Body of pancreas (tissue), 4 donors: ENCODE results near the gene MEF2D. TPM values are rescaled to one million over a fixed set of nuclear protein-coding genes. Genes with fewer than 3 reads are reported as not detected.

Experiments used
- ATAC-seq: fragments of 150-250 bp; one replicate; pipeline ENCODE4 v1.9.1; 2016
- DNase-seq, 4 donors: peaks; one replicate each; pipeline ENCODE4 v3.0.0-alpha.2; 2019
- H3K27ac ChIP-seq, 4 donors: fragments of 200-600 bp; sonication (generic); 1 replicate in 3 of 4; 2 replicates in 1 of 4; pipeline versions ENCODE4 v1.5.1 to v1.6.1; 2016 to 2019; ENCODE audit warnings: mild to moderate bottlenecking in 1 of 4, mixed read lengths in 1 of 4, moderate library complexity in 1 of 4
- H3K27me3 ChIP-seq, 2 donors: fragments of 200-600 bp; sonication (generic); one replicate each; pipeline ENCODE4 v1.6.0; 2016; ENCODE audit warnings: mild to moderate bottlenecking in 1 of 2
- H3K36me3 ChIP-seq, 2 donors: fragments of 200-600 bp; sonication (generic); replicated peaks in 1 of 2; 2 replicates each; pipeline ENCODE4 v1.5.1; 2016; ENCODE audit warnings: low read depth in 2 of 2; ENCODE audit not compliant: insufficient read depth in 1 of 2
- H3K4me1 ChIP-seq: fragments of 200-600 bp; sonication (generic); one replicate; pipeline ENCODE4 v1.6.0; 2016
- H3K4me3 ChIP-seq, 2 donors: fragments of 200-600 bp; sonication (generic); 1 replicate in 1 of 2; 2 replicates in 1 of 2; pipeline ENCODE4 v1.5.1; 2016 to 2019
- H3K9me3 ChIP-seq, 3 donors: fragments of 200-600 bp; sonication (generic); 1 replicate in 2 of 3; 2 replicates in 1 of 3; pipeline ENCODE4 v1.5.1; 2016
- CTCF ChIP-seq, 7 experiments: fragments of 450-650 bp in 4 of 7; fragments of 200-600 bp in 3 of 7; sonication (generic) in 3 of 7; IDR thresholded peaks; one replicate each; pipeline ENCODE4 v1.5.1; 2016 to 2019; ENCODE audit warnings: antibody characterized with exemption in 7 of 7
- POLR2A ChIP-seq, 3 donors: fragments of 450-650 bp; IDR thresholded peaks; one replicate each; pipeline ENCODE4 v1.6.1; 2016; ENCODE audit warnings: antibody characterized with exemption in 3 of 3, mild to moderate bottlenecking in 2 of 3
- WGBS, 2 donors: methylation state at CpG; one replicate each; pipeline ENCODE4 v1.1.5; 2017; 5-methylcytosine and 5-hydroxymethylcytosine counted together
- intact Hi-C: fragments of 100-400 bp; cut with DNase I; formaldehyde crosslinking; loops from one replicate; pipeline ENCODE4 v1.15.1; 2023
- total RNA-seq, 2 donors: library from RNA; depleted of rRNA; stranded (reverse); fragments of >200 nt; gene quantifications; one replicate each; pipeline ENCODE4 v1.1.0, GENCODE V29; 2016

Gene MEF2D
- total RNA-seq, 2 donors from 2014 or later = 15.6 to 18.1 TPM

- no peak for DNase-seq
- no peaks in the 10 kb centered on the region for H3K36me3 ChIP-seq
- no peak overlapping the region for H3K4me3 ChIP-seq
- WGBS, 2 donors = 90 to 93% methylated on average over 2 of the region's 2 CpGs
- no peaks in the 10 kb centered on the region for H3K27me3 ChIP-seq
- no peak for ATAC-seq
- no peak for TF ChIP-seq CTCF (IDR thresholded peaks at IDR 0.05)
- TF ChIP-seq POLR2A (IDR thresholded peaks at IDR 0.05) = no peak
- no peak overlapping the region for H3K27ac ChIP-seq
- intact Hi-C loops = no loop called here
- no peaks in the 10 kb centered on the region for H3K9me3 ChIP-seq
- H3K4me1 ChIP-seq = peaks cover 52% of the 10 kb centered on the region
Measured at GRCh38 chr1:156506450-156506849, 5.9 kb upstream of the MEF2D start.

DNA sequence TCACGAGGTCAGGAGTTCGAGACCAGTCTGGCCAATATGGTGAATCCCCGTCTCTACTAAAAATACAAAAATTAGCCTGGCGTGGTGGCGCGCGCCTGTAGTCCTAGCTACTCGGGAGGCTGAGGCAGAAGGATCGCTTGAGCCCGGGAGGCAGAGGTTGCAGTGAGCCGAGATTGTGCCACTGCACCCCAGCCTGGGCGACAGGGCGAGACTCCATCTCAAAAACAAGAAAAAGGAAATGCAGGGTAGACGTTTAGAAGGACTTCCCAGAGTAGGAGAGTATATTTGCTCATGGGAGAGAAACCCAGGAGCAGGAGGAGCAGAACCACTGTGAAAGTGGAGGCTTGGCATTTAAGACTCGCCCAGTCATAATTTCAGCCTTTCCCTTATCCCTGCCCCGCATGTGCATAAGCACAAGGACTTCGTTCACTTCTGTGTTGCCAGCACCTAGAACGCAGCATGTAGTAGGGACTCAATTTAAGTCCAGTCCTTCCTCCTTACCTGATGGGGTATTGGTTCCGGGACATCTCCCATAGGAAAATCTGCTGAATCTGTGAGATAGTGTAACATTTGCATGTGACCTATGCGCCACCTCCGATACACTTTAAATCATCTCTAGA lies 5.2 kb upstream of the MEF2D start:
- no peaks in the 10 kb centered on the region for H3K27me3 ChIP-seq
- H3K4me3 ChIP-seq = no peak overlapping the region
- intact Hi-C loops = no loop called here
- H3K36me3 ChIP-seq = no peaks in the 10 kb centered on the region
- ATAC-seq (no peak), DNase-seq (no peak)
- no peaks in the 10 kb centered on the region for H3K9me3 ChIP-seq
- 76% methylated on average over 21 of the region's 21 CpGs for WGBS, 2 donors
- H3K4me1 ChIP-seq = peaks cover 54% of the 10 kb centered on the region
- peak overlapping the region; percentile 99 to 100 (median 100) for H3K27ac ChIP-seq
- TF ChIP-seq CTCF (IDR thresholded peaks at IDR 0.05) (no peak), POLR2A (IDR thresholded peaks at IDR 0.05) (no peak)

- peak; percentile 36 to 63 (median 54) for TF ChIP-seq POLR2A (IDR thresholded peaks at IDR 0.05)
- peak in 1 of 7 experiments; percentile 29 for TF ChIP-seq CTCF (IDR thresholded peaks at IDR 0.05)
- H3K9me3 ChIP-seq = no peaks in the 10 kb centered on the region
- no peaks in the 10 kb centered on the region for H3K27me3 ChIP-seq
- no peaks in the 10 kb centered on the region for H3K36me3 ChIP-seq
- H3K27ac ChIP-seq = peak overlapping the region; percentile 99 to 100 (median 100)
- WGBS, 2 donors = 4 to 5% methylated on average over 40 to 45 of the region's 45 CpGs
- H3K4me3 ChIP-seq = no peak overlapping the region
- intact Hi-C loops = no loop called here
- peak; percentile 64 for ATAC-seq
- DNase-seq = peak; percentile 99
- peaks cover 48% of the 10 kb centered on the region for H3K4me1 ChIP-seq
Measured at GRCh38 chr1:156504821-156505678, 4.5 kb upstream of the MEF2D start.

- peaks cover 48% of the 10 kb centered on the region for H3K4me1 ChIP-seq
- intact Hi-C loops = no loop called here
- H3K36me3 ChIP-seq = no peaks in the 10 kb centered on the region
- H3K9me3 ChIP-seq = no peaks in the 10 kb centered on the region
- no peak for ATAC-seq
- WGBS, 2 donors = 28 to 30% methylated on average over 5 of the region's 5 CpGs
- DNase-seq = no peak
- TF ChIP-seq POLR2A (IDR thresholded peaks at IDR 0.05) = no peak
- no peak for TF ChIP-seq CTCF (IDR thresholded peaks at IDR 0.05)
- no peaks in the 10 kb centered on the region for H3K27me3 ChIP-seq
- H3K4me3 ChIP-seq = no peak overlapping the region
- H3K27ac ChIP-seq = peak overlapping the region; percentile 99 to 100 (median 100)
Measured at GRCh38 chr1:156504438-156504813, 3.9 kb upstream of the MEF2D start.
